ENCODE data around the gene NEURL1B.

The NEURL1B gene

DNA sequence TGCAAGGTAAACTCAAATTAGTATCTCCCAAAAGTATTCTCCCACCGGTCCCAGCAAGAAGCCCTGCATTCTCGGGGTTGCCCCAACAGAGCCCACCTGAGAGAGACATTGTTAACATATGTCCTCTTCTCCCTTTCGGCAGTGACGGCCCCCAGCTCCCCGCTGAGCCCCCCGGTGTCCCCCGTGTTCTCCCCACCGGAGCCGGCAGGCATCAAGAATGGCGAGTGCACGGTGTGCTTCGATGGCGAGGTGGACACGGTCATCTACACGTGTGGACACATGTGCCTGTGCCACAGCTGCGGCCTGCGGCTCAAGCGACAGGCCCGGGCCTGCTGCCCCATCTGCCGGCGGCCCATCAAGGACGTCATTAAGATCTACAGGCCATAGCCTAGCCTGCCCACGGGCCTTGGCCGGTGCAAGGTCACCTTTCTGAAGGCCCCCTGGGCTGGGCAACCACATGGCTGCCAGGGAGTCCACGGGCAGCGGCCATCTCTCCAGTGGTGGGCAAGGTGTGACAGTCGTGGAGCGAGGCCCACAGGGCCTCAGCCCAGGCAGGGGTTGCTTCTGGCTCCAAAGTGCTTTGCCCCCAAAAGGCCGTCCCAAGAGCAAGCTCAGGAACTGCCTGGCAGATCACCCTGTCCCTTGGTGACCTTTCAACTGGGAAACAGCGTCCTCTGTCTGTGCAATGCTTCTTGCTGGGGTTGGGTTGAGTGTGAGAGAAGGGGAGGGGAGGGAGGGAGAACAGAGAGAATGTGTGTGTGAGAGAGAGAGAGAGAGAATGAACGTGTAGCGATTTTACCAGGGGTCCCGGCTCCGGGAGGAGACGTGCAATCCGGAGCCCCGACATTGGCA, 45.7 kb downstream of the NEURL1B start:
- no peak for DNase-seq
- intact Hi-C loops (cut with DNase I): no loop called here

DNA sequence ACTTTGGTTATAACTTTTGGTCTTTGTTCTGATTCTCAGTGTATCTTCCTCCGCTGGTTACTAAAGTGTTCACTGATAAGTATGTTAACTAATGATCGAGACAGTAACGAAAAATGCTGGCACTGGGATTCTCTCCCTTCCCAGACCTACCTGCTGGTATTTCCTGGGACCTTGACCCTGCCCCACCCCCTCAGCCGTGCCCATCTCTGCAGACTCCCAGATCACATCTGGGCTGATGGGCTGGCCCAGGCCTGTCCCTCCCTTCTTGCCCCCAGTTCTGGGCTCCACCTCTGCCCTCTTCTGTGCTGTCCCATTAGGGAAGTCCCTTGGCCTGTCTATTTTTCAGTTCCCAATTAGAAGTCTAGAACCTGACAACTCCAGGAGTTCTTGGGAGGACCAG, 46.9 kb downstream of the NEURL1B start:
- DNase-seq: no peak
- intact Hi-C loops (cut with DNase I): no loop called here

DNA sequence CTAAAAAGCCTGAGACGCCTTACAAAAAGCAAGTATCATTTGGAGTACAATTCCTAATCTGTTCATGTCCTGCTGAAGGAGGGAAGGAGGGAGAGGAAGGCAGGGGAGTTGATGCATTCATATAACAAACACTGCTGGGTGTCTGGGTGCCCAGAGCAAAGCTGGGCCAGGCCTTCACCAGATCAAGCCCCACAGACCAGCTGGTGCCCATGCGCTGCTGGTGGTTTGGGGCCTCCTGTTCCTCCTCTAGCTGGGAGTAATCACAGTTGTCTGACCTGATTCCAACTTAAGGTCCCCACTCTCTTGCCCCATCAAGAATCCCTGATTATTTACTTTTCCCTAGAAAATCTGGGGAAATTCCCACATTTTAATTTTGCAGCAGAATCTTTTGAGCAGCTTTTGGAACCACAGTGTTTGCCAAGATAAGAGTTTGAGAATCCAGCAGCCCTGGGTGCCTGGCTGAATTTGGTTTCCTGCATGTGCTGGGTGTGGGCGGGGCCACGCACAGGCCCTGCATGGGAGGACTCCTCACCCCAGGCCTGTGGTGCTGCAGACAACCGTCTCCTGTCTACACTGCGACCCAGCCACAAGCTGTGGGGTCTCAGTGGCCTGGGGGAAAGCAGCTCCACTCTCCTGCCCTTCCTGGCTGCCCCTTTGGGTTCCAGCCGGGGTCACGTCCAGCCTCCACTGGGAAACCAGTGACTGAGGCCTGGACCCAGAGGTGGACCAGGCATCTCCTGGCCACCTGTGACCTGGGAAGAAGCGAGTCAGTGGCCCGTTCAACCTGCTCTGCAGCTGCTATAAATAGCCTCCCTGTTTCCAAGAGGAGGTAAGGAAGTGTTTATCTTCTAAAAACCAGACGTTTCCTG, 47.5 kb downstream of the NEURL1B start:
- DNase-seq: peak in 1 of 42 donors; percentile 13

DNA sequence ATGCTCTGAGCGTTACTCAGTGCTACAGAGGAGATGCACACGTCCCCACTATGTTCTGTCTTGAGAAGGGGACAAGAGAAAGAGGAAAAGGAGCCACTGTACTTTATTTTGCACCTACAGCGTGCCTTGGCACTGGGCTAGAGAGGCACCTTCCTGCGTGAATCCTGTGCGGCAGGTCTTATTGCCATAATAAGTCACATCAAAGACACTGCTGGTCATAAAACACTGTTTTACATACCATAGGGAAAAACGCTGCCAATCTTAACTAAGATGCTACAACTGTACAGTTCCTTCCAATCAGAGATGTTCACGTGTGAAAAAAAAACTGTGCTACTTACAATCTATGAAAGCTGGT, 48.1 kb downstream of the NEURL1B start:
- no peak for DNase-seq
- intact Hi-C loops (cut with DNase I): no loop called here

More for the DNA sequence above, 47.5 kb downstream of the NEURL1B start:
- intact Hi-C loops (cut with DNase I): no loop called here

DNA sequence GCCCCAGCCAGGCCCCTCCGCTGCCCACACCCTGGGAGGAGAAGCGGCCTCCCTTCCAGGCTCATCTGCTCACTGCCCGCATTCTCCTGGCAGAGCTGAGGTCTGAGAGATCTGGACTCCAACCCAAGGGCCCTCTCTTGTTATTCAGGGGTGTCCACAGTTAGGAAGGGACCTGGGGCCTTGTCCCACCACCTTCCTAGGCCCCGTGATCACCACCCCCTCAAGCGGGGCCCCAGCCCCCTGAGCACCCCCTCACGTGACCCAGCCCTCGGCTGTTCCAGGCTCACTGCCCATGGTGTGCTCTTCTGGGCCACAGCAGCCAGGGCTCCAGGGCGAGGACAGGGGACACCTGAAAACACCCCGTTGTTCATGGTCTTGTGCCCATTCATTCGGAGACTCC, 48.7 kb downstream of the NEURL1B start:
- DNase-seq: peak in 1 of 42 donors; percentile 13
- intact Hi-C loops (cut with DNase I): no loop called here

DNA sequence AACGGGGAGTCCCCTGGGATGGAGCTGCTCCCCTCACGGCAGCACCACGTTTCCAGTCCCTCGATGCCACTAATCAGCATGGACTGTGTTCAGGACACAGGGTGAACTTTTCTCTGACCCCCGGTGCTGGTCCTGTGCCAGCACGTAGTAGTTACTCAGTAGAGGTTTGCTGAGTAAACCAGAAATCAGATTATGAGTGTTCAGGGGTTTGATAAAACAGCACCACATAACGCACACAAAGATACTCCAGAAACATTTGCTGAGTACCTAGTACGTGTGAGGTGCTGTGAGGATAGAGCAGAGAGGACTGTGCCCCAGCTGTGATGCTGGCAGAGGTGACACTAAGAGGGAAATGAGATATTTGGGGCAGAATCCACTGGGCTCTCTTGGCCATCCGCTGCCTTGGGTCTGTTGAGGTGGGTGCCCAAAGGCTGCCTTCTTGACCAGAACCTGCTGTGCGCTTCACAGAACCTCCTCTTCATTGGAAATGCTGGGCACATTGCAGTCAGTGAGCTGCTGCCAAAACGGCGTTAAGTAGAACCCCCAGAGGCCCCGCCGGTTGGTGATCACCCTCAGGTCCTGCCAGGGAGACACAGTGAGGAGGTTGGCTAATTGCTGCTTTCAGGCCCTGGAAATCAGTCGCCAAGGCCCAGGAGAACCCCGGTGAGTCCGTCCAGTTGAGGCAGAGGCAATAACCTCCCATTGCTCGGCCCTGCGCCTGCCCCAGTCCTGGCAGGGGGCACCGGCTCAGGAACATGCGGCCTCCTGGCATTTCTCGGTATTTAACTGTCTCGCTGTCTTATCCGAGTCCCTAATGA, 49.4 kb downstream of the NEURL1B start:
- peak in 2 of 42 donors; percentile 20 to 32 for DNase-seq
- intact Hi-C loops (cut with DNase I): no loop called here

DNA sequence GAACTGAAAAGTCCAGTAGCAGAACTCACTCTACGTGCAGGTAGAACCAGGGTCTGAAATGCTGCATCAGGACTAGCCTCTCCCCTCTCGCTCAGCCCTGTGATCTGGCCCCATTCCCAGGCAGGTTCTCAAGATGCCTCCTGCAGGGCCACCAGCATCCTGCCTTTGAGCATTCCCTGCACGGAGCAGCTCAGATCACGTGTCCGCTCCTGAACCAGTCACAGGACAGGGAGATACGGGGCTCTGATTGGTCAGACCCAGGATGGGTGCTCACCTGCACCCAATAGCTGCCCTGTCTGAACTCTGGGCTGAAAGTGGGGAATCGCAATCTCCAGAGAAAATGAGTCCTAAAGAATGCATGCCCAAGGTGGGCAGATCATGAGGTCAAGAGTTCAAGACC, 50.8 kb downstream of the NEURL1B start:
- no peak for DNase-seq
- intact Hi-C loops (cut with DNase I): no loop called here

DNA sequence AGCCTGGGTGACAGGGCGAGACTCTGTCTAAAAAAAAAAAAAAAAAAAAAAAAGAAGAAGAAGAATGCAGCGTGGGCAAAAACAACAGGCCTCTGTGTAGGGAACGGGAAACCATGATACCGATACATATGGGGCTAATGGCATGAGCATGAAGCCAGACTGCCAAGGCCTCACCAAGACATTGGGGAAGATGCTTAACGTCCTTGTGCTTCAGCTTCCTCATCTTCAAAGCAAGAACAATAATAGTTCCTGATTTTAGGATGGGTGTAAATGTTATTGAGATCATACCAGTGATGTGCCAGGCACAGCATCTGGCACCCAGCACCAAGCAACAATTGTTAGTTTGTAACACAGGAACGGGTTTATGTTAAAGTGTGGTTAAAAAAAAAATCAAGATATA, 51.4 kb downstream of the NEURL1B start:
- no peak for DNase-seq

DNA sequence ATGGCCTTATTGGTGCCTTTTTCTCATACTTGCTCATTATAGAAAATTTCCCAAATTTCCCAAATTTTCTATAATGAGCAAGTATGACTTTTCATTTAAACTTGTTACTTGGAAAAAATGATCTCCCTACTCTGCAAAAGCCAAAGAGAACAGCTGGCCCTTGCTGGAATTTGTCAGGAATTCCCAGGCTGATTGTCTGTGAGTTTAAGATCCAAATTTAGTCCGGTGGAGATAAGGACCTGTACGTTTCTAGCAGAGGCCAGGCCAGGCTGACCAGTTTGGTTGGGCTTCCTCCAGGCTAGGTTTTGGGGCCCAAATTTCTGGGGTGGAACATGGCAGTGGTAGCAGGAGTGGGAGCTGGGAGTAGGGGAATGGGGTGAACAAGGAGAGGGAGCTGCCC, 51.9 kb downstream of the NEURL1B start:
- no peak for DNase-seq
- intact Hi-C loops (cut with DNase I): no loop called here

More for the DNA sequence above, 51.4 kb downstream of the NEURL1B start:
- intact Hi-C loops (cut with DNase I): no loop called here

DNA sequence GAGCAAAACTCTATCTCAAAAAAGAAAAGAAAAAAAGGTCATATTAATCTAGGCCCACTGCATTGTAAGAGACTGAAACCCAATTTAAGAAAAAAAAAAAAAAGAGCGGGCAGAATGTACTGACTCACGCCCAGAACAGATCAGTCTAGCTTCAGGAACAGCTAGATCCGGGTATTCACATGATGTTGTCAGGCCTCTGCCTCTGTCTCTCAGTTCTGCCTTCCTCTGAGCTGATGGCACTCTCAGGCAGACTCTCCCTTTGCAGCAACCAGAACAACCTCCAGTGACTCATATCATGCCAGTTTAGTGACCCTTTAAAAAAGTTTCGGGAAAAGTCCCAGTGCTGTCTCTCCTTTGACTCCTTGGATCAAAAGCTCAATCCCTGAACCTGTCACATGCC, 53.0 kb downstream of the NEURL1B start:
- intact Hi-C loops (cut with DNase I): no loop called here
- no peak for DNase-seq

DNA sequence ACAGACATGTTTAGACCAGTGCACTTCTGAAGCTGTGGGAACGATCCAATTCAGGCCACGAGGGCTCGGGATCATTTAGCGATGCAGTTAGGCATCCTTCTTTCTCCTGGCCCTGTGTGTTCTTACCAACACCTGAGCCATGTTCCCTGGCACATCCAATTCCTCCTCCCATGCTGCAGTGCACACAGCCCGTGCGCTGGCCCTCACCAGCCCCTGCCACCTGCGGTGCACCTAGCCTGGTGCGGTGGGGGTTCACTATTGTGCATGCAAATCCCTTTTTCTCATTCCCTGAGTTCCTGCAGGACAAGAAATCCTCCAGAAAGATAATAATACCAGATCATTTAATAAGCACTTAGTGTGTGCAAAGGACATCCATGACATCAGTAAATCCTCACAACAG, 53.5 kb downstream of the NEURL1B start:
- intact Hi-C loops (cut with DNase I): no loop called here
- no peak for DNase-seq

DNA sequence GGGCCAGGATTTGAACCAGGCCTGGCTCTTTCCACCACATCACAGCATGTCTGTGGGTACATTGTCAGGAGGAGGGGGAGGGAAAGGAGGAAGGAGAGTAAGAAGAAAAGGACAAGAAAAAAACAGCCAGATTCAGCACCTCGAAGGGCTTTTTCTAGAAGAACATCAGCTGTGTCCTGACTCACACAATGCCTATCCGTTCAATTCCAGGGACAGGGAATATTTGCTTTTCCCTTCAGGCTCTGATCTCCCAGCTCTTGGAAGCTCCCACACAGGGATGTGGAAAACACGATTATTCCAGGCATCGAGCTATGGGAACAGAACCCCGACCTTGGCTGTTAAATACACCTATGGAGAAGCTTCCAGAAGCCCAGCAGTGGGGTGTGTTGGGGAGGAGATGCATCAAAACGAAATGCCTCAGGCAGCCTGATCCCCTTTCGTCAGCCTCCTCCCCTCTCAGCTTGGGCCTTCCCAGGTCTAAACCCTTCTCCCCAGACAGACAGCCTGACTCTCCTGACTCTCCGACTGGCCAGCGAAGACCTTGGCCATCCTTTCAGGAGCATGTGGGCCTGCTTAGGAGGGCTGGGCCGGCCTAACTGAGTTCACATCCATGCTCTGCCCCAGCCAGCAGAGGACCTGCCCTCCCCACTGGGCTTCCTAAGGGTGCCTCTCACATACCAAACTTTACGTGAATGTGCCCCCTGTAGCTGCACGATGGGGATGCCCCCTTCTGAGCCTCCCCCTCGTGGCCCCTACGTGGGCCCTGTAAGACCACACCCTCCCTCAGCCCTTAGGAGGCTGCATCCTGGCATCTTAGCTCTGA, 54.4 kb downstream of the NEURL1B start:
- no peak for DNase-seq
- intact Hi-C loops (cut with DNase I): no loop called here

DNA sequence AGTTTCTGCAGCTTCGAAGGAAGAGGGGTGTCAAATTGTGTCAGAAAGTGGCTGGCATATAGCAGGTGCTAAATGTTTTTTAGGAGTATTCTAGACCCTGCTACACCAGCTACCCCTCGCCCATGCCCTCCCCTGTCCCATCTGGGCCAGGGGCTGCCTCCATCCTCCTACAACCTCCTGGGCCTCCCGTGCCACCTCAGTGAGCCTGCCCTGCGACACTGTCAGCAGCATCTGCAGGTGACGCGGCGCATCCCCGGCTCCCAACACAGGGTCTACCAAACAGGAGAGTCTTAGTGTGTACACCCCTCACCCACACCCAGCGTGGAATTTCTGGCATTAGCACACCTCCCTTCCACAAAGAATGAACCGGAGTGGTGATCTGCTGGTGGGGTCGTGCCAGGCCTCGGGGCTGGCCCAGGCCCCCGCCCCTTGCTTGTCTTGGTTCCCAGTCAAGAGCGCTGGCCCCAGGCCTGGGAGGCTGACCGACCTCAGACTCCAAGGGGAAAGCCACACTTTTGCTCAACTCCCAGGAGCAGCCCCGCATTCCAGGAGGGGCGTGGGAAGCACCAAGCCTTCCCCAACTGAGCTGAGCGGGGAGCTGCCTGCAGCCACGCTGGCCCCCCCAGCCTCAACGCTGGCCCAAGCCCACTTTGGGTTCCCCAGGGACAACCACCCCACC, 55.2 kb downstream of the NEURL1B start:
- DNase-seq: peak in 3 of 42 donors; percentile 20 to 48 (median 20)
- intact Hi-C loops (cut with DNase I): no loop called here

DNA sequence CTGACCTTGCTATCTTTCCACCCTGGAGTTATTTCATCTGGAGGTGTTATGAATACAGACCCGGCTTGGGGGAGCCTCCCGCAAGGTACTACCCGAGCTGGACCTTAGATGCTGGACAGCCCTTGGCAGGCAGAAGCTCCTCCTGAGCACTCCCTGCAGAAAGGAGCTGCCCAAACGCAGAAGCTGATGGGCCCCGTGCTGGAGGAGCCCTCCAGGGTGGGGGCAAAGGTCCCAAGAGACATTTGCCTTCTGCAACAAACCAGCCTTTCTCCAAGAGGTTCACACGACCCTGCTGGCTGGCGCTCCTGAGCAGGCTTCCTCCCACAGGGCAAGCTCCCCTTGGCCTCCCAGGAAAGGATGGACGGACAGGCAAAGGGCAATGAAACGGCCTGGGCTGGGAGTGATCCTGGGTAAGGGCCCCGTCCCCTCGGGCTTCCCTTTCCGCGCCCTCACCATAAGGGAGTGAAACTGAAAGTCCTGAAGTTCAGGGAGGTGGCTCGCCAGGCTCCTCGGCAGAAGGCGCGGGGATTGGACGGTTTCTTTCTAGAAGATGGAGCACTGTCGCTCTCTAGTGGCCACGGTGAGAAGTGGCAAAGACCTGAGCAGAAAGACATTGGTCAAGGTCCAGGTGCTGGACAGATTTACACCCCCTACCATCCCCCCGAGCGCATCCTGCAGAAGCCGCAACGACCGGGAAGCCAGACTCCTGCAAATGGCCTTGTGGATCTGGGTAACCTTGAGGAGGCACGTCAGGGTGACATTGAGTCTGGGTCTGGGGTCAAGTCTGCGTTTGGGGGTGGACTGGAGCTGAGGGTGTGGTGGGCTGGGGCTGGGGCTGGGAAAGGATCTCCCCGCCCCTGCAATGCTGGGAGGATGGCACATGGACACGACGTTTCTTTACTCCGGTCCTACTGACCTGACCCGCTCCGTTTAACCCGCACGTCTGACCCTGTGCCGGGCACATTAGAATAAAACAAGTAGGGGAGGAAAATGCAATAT, 56.4 kb downstream of the NEURL1B start:
- peak; percentile 70 to 95 (median 87) for DNase-seq
- intact Hi-C loops (cut with DNase I): loop anchor here (1.0 kb wide), 1 partner anchor 218 kb away; no protein-coding TSS in a partner anchor

DNA sequence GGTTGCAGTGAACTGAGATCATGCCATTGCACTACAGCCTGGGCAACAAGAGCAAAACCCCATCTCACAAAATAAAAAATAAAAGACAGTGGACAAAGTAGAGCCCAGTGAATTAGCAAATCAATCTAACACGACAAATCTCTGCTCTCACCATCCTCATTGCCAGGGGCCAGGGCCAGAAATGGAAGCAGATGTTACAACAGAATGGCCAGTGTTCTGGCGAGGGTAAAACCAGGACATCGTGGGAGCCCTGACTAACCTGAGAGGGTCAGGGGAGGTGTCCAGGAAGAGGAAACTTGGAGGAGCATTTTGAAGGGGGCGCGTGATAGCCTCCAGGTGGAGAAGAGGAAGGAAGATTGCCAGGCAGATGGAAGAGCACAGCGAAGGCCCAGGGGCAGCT, 58.4 kb downstream of the NEURL1B start:
- intact Hi-C loops (cut with DNase I): no loop called here
- DNase-seq: no peak

DNA sequence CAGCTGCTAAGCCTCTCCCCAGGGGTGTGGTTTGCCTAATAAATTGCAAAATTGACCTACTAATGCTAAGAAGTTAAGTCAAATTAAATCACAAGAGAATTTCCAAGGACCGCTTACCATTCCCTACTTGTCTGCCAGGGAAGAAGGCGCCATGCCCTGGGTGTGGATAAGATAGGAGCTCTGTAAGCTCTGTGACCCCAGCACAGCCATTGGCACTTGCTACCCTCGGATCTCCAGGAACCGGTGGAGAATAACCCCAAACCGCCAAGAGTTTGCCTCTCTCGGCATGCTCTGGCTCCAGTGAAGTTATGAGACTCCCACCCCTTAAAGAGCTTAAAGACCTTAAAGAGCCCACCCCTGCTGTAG, 58.9 kb downstream of the NEURL1B start:
- intact Hi-C loops (cut with DNase I): no loop called here
- DNase-seq: no peak
